GM12878 (cell line): ENCODE measurements around the gene CRYGD. TPM values are rescaled to one million over a fixed set of nuclear protein-coding genes. Genes with fewer than 3 reads are reported as not detected.

Experiments used
- ATAC-seq: fragments of 200-7000 bp; cut with Tn5 transposase; 3 replicates; pipeline ENCODE4 v1.9.1; 2020; ENCODE audit warnings: mild to moderate bottlenecking, moderate library complexity
- BruUV-seq: library from RNA; stranded (reverse); fragments of 400-500 nt; replicated peaks from 2 replicates; lab custom pipeline; 2021; lab: Mats Ljungman, UMichigan
- CTCF ChIA-PET: fragments of 300-600 bp; sonication (Branson Sonifier 250); formaldehyde crosslinking; extraction: SDS; loops from one replicate; lab custom pipeline; 2021; ENCODE audit warnings: inconsistent platforms; lab: Yijun Ruan, JAX
- POLR2A ChIA-PET: fragments of 350-600 bp; formaldehyde crosslinking; extraction: SDS; loops from one replicate; lab custom pipeline; 2021; ENCODE audit warnings: inconsistent platforms; lab: Charles Lee
- RAD21 ChIA-PET: fragments of 300-600 bp; sonication (Branson Sonifier 250); formaldehyde crosslinking; loops from one replicate; lab custom pipeline; 2023; ENCODE audit warnings: antibody characterized with exemption; ENCODE audit not compliant: unreplicated experiment; lab: Charles Lee
- SMC1A ChIA-PET: fragments of 300-600 bp; sonication (Branson Sonifier 250); formaldehyde crosslinking; loops from one replicate; lab custom pipeline; 2023; ENCODE audit not compliant: unreplicated experiment, uncharacterized antibody; lab: Charles Lee
- DNase-seq: peaks from one replicate; pipeline ENCODE4 v3.0.0-alpha.2; 2011; ENCODE audit warnings: low read depth, low spot score
- FAIRE-seq: peaks from 3 replicates; lab custom pipeline; 2011; peaks lifted over from hg19 to GRCh38; lab: Jason Lieb, UNC
- H2AFZ ChIP-seq: 2 replicates; pipeline ENCODE4 v1.6.0; 2011; ENCODE audit warnings: low read depth, low read length, control low read depth; ENCODE audit not compliant: control insufficient read depth
- H3K27ac ChIP-seq: 2 replicates; pipeline ENCODE4 v1.5.1; 2011; ENCODE audit warnings: control low read depth; ENCODE audit not compliant: control insufficient read depth, insufficient read depth
- H3K27me3 ChIP-seq, 2 experiments: replicated peaks in 1 of 2; 2 replicates each; pipeline versions ENCODE4 v1.6.0 to v1.6.1; 2011; ENCODE audit warnings: low read length in 1 of 2; ENCODE audit not compliant: control insufficient read depth in 2 of 2, insufficient read depth in 2 of 2
- H3K36me3 ChIP-seq, 2 experiments: 2 replicates each; pipeline ENCODE4 v1.5.1; 2011; ENCODE audit warnings: low read length in 1 of 2; ENCODE audit not compliant: control insufficient read depth in 2 of 2, insufficient read depth in 2 of 2
- H3K4me1 ChIP-seq: 2 replicates; pipeline ENCODE4 v1.6.1; 2011; ENCODE audit warnings: mild to moderate bottlenecking, low read length, moderate library complexity, mixed read lengths; ENCODE audit not compliant: control insufficient read depth, insufficient read depth
- H3K4me2 ChIP-seq: 2 replicates; pipeline ENCODE4 v1.6.0; 2011; ENCODE audit warnings: control low read depth; ENCODE audit not compliant: control insufficient read depth, insufficient read depth
- H3K4me3 ChIP-seq: fragments of 200-600 bp; sonication (generic); 2 replicates; pipeline ENCODE4 v1.5.1; 2016
- H3K79me2 ChIP-seq: 2 replicates; pipeline ENCODE4 v1.6.0; 2011; ENCODE audit warnings: low read length; ENCODE audit not compliant: control insufficient read depth, insufficient read depth
- H3K9ac ChIP-seq: 2 replicates; pipeline ENCODE4 v1.8.0; 2011; ENCODE audit warnings: low read length, control low read depth, mixed read lengths; ENCODE audit not compliant: control insufficient read depth, insufficient read depth
- H3K9me3 ChIP-seq: replicated peaks from 3 replicates; pipeline ENCODE4 v1.5.1; 2011; ENCODE audit warnings: mild to moderate bottlenecking, low read length; ENCODE audit not compliant: control insufficient read depth, insufficient read depth
- H4K20me1 ChIP-seq: 2 replicates; pipeline ENCODE4 v1.6.0; 2011; ENCODE audit not compliant: control insufficient read depth, insufficient read depth
- BACH1 ChIP-seq: fragments of 450-650 bp; IDR thresholded peaks from 2 replicates; pipeline ENCODE4 v1.6.1; 2017; ENCODE audit warnings: mild to moderate bottlenecking, borderline replicate concordance
- CREM ChIP-seq: IDR thresholded peaks from 2 replicates; pipeline ENCODE4 v1.6.1; 2014; ENCODE audit warnings: antibody characterized with exemption, low read depth
- MTA3 ChIP-seq: IDR thresholded peaks from 2 replicates; pipeline ENCODE4 v1.6.1; 2012; ENCODE audit warnings: low read length, inconsistent platforms, borderline replicate concordance
- RFX5 ChIP-seq: IDR thresholded peaks from 2 replicates; pipeline ENCODE4 v1.6.1; 2011; ENCODE audit warnings: low read depth, low read length, improper control_type of control experiment
- TARDBP ChIP-seq: IDR thresholded peaks from 2 replicates; pipeline ENCODE4 v1.6.1; 2016; ENCODE audit warnings: borderline replicate concordance
- TCF7 ChIP-seq: IDR thresholded peaks from 2 replicates; pipeline ENCODE4 v1.6.1; 2014; ENCODE audit warnings: antibody characterized with exemption, borderline replicate concordance
- ZNF24 ChIP-seq: fragments of 450-650 bp; IDR thresholded peaks from 2 replicates; pipeline ENCODE4 v1.6.1; 2017; ENCODE audit warnings: antibody characterized with exemption, mild to moderate bottlenecking
- WGBS: methylation state at CpG from one replicate; pipeline ENCODE4 v1.1.6; 2016; ENCODE audit warnings: low lambda C conversion rate; ENCODE audit not compliant: insufficient replicate concordance, insufficient coverage; ENCODE audit errors: missing lambda C conversion rate; 5-methylcytosine and 5-hydroxymethylcytosine counted together
- in situ Hi-C: fragments of 300-500 bp; cut with MboI; formaldehyde crosslinking; loops from 9 replicates; pipeline ENCODE4 v1.14.3; 2018; ENCODE audit warnings: mixed read lengths
- intact Hi-C: fragments of 100-400 bp; cut with micrococcal nuclease; formaldehyde crosslinking; loops from one replicate; pipeline ENCODE4 v1.14.2; 2022; ENCODE audit not compliant: unreplicated experiment
- polyA plus RNA-seq, 11 experiments: library from polyadenylated mRNA; depleted of rRNA in 4 of 11; unstranded in 6 of 11; stranded (reverse) in 5 of 11; fragments of >200 nt; fragmentation: Nextera tagmentation in 4 of 11; fragmentation: Illumina TruSeq in 1 of 11; extraction: Ambion mirVana in 4 of 11; extraction: Trizol in 1 of 11; gene quantifications; 1 replicate in 1 of 11; 2 replicates in 10 of 11; pipeline versions ENCODE4 v1.2.1 to v1.2.3, GENCODE V29; 2011 to 2016; ENCODE audit warnings: inconsistent platforms in 2 of 11, missing spikeins in 2 of 11, low read depth in 1 of 11
- total RNA-seq, 4 experiments: library from RNA; depleted of rRNA in 3 of 4; stranded (reverse); fragments of >200 nt in 3 of 4; fragmentation: Illumina TruSeq in 1 of 4; extraction: Trizol in 1 of 4; gene quantifications; 2 replicates each; pipeline versions ENCODE4 v1.2.1 to v1.2.3, GENCODE V29; 2013 to 2021
- TF ChIP-seq, protein P1 (sequence below): IDR thresholded peaks from 2 replicates; pipeline ENCODE4 v1.6.1; 2011; ENCODE audit warnings: low read depth, mild to moderate bottlenecking, low read length, moderate library complexity, borderline replicate concordance; ENCODE audit errors: extremely low read depth
- TF ChIP-seq, protein P2 (sequence below): fragments of 450-650 bp; IDR thresholded peaks from 2 replicates; pipeline ENCODE4 v1.6.1; 2017; ENCODE audit warnings: mild to moderate bottlenecking

The CRYGD gene
- total and polyA plus RNA-seq, 10 of the 15 experiments (the other 5 are each of a cell fraction or from before 2014, with no cell fraction given) = not detected

DNA sequence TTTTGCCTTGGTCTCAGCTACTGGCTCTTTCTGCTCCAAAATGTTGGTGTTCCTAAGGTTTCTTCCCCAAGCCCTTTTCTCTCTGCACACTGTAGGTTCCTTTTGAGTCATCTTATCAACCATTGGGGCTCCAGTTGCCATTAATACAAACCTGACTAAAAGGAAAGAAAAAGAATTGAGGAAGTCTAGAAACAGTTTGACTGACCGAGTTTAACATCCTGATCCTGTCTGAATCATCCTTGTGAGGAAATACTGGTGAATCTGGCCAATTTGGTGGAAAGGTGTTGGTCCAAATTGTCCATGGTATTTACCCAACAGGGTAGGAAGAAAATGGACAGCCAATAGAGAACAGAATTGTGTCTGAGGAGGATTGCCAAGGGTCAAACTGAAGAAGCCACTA lies 38.3 kb downstream of the CRYGD start:
- CTCF ChIA-PET = interaction anchor here (1.1 kb wide), 1 partner anchor 14 kb away, joined by 4 read pairs; no protein-coding TSS in a partner anchor
- ATAC-seq (no peak), FAIRE-seq (peak; percentile 54), DNase-seq (no peak)
- SMC1A ChIA-PET = interaction anchor here (0.9 kb wide), 1 partner anchor 24 kb away, joined by 3 read pairs; no protein-coding TSS in a partner anchor
- Histone ChIP-seq H3K4me2 (no peak overlapping the region), H3K27me3 (peaks cover 0 to 1% of the 10 kb centered on the region in 2 experiments; a peak in 2 of 4 replicates), H4K20me1 (no peaks in the 10 kb centered on the region), H3K9ac (no peak overlapping the region), H3K9me3 (no peaks in the 10 kb centered on the region), H3K4me3 (no peak overlapping the region), H3K4me1 (no peaks in the 10 kb centered on the region), H3K36me3 (no peaks in the 10 kb centered on the region), H3K27ac (no peak overlapping the region), H2AFZ (no peak overlapping the region), H3K79me2 (no peaks in the 10 kb centered on the region)
- WGBS = 0% methylated on average over 1 of the region's 1 CpG
- TF ChIP-seq TCF7 = no peak
- TF ChIP-seq MTA3 = no peak
- TF ChIP-seq RFX5 = no peak
- TF ChIP-seq, protein P1, sequence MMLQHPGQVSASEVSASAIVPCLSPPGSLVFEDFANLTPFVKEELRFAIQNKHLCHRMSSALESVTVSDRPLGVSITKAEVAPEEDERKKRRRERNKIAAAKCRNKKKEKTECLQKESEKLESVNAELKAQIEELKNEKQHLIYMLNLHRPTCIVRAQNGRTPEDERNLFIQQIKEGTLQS = no peak
- TF ChIP-seq TARDBP = no peak
- no peak for TF ChIP-seq BACH1
- no peak for TF ChIP-seq ZNF24
- TF ChIP-seq, protein P2, sequence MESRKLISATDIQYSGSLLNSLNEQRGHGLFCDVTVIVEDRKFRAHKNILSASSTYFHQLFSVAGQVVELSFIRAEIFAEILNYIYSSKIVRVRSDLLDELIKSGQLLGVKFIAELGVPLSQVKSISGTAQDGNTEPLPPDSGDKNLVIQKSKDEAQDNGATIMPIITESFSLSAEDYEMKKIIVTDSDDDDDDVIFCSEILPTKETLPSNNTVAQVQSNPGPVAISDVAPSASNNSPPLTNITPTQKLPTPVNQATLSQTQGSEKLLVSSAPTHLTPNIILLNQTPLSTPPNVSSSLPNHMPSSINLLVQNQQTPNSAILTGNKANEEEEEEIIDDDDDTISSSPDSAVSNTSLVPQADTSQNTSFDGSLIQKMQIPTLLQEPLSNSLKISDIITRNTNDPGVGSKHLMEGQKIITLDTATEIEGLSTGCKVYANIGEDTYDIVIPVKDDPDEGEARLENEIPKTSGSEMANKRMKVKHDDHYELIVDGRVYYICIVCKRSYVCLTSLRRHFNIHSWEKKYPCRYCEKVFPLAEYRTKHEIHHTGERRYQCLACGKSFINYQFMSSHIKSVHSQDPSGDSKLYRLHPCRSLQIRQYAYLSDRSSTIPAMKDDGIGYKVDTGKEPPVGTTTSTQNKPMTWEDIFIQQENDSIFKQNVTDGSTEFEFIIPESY = no peak
- TF ChIP-seq CREM = no peak
- intact Hi-C loops = no loop called here
- no TSS peak for BruUV-seq
- in situ Hi-C loops = no loop called here
- RAD21 ChIA-PET = no interaction called here
- POLR2A ChIA-PET = no interaction called here
